Right lobe of liver (tissue), 4 donors: ENCODE results near the gene BTAF1.

Experiments used
- CTCF ChIP-seq, 4 donors: fragments of 200-600 bp in 3 of 4; fragments of 450-650 bp in 1 of 4; IDR thresholded peaks; one replicate each; pipeline versions ENCODE4 v1.5.1 to v1.8.0; 2016 to 2022; ENCODE audit warnings: antibody characterized with exemption in 4 of 4, mild to moderate bottlenecking in 2 of 4
- POLR2A ChIP-seq: fragments of 450-650 bp; IDR thresholded peaks from one replicate; pipeline ENCODE4 v1.6.1; 2017; ENCODE audit warnings: antibody characterized with exemption, mild to moderate bottlenecking
- donor health status: DM: no; HTN: no; CAD: no.
- donor health status: DM: no; HTN: no; CAD: no.
- donor health status: DM: no; HTN: yes; CAD: no.

GRCh38 chr10:91910467-91910866 lies 13.1 kb upstream of the BTAF1 start:
- no peak for TF ChIP-seq CTCF (IDR thresholded peaks at IDR 0.05)
- no peak for TF ChIP-seq POLR2A
